Femur (tissue), 1 donor: Measurements from ENCODE around the gene WDR45B.
A peak's percentile ranks its signal among the peaks of the same experiment; 100 is the strongest.
"Not testable (repeated sequence)": the region's sequence is repeated elsewhere in the genome, so short reads cannot be mapped to it uniquely, and the experiment has no call there.

Experiments used
- DNase-seq: peaks from one replicate; pipeline ENCODE4 v3.0.0-alpha.2; 2017

The WDR45B gene

GRCh38 chr17:82655523-82655922 lies 7.3 kb upstream of the WDR45B start:
- DNase-seq: no peak

DNA sequence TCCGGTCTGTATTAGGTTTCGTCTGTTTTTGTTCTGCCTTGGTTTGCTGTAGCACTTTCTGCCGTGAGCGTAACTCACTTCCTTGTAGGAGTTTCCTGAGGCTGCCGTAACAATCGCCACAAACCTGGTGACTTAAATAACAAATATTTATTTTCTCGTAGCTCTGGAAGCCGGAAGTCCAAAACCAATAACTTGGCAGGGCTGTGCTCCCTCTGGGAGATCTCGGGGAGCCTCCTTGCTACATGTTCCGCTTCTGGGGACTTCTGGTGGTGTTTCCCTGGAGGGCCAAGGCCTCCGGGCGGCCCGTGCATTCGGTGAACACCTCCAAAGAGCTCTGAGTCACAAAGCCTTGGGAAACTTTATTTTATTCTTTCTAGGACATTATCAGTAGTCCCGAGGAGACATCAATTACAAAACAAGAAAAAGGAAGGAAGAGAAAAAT lies 6.8 kb upstream of the WDR45B start:
- DNase-seq: no peak

GRCh38 chr17:82654611-82655010 lies 6.4 kb upstream of the WDR45B start:
- not testable (repeated sequence) for DNase-seq

- no peak for DNase-seq
Measured at GRCh38 chr17:82653651-82654528, 5.6 kb upstream of the WDR45B start.

GRCh38 chr17:82650723-82651122 lies 2.5 kb upstream of the WDR45B start:
- no peak for DNase-seq

- DNase-seq: no peak
Measured at GRCh38 chr17:82649501-82650261, 1.4 kb upstream of the WDR45B start.

- no peak for DNase-seq
Measured at GRCh38 chr17:82648742-82649331, 593 bp upstream of the WDR45B start.

DNA sequence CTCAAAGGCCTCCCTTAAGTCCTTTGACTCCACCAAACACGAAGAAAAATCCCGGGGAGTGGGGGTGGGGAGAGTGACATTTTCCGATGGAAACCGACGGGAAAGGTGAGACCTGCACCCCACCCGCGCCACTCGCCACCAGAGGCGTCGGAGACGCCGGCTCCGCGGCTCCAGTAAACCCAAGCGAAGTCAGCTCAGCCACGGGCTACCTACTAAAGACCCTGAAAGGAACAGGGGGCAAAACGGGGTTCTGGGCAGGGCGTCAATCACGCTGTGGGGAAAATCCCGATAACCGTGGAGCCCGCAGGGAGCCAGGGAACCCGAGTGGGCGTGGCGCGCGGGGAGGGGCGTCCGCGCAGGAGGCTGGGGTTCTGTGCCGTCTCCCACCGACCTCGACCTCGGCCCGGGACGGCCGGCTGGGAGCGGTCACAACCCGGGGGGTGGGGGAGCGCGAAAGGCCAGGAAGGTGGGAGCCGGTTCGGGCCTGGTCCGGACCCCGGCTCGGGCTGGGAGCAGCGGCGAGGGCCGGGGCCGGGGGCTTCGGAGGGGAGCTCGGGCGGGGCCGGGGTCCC lies 565 bp downstream of the WDR45B start:
- peak; percentile 64 for DNase-seq

DNA sequence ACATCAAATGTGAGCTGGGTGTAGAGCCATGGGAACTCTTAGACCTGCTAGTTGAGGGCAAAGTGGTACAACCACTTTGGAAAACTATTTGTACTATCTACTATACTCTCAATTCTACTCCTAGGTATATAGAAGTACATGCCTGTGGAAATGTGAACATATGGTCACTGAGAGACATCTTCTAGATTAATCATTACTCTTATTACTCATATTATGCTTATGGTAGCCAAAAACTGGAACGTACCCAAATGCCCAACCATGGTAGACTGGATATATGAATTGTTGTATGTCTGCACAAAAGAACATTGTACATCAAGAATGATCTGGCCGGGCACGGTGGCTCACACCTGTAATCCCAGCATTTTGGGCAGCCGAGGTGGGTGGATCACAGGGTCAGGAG lies 2.7 kb downstream of the WDR45B start:
- no peak for DNase-seq

DNA sequence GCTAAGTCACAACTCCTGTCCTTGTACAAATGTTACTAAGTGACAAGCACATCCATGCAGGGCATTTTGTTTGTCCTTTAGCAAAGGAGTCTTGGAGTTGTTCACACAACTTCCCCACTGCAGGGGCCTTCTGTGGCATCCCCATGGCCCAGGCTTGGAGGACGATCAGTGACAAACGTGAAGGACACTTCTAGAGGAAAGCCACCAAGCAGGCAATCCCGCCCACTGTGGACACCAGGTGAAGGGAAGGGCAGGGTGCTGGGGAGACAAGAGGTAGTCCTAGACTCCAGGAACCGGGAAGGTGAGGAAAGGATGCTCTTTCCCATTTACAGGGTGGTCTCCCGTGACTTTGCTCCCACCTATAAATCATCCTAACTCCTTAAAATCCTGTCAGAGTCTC lies 4.1 kb downstream of the WDR45B start:
- DNase-seq: no peak

DNA sequence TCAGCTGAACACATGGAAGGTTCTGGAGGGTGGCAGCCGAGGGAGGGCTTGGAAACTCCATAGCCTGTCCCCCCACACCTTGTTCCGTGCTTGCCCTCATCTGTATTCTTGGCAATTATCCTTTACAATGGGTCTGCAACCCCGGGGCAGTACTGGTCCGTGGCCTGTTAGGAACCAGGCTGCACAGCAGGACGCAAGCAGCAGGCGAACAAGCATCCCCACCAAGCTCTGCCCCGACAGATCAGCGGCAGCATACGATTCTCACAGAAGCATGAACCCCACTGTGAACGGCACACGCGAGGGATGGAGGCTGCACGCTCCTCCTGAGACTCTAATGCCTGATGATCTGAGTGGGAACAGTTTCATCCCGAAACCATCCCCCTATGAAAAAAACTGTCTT lies 6.2 kb downstream of the WDR45B start:
- DNase-seq: no peak

DNA sequence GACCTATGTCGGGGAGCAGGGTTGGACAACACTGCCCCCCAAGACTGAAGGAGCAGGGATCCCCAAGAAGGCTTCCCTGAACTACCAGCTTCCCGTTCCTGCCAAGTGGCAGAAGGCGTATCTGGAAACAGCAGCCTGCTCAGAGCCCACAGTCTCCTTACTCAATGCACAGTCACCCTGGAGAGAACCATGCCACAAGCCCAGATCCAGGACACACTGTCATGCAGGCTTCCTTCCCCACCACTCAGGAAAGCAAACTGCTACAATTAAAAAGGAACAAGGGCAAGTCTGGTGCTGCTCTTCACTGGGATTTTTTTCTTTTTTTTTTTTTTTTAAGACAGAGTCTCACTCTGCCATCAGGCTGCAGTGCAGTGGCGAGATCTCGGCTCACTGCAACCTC lies 8.2 kb downstream of the WDR45B start:
- no peak for DNase-seq

GRCh38 chr17:82639628-82640027 lies 8.6 kb downstream of the WDR45B start:
- DNase-seq: no peak

GRCh38 chr17:82638183-82638773 lies 10.0 kb downstream of the WDR45B start:
- DNase-seq: no peak

DNA sequence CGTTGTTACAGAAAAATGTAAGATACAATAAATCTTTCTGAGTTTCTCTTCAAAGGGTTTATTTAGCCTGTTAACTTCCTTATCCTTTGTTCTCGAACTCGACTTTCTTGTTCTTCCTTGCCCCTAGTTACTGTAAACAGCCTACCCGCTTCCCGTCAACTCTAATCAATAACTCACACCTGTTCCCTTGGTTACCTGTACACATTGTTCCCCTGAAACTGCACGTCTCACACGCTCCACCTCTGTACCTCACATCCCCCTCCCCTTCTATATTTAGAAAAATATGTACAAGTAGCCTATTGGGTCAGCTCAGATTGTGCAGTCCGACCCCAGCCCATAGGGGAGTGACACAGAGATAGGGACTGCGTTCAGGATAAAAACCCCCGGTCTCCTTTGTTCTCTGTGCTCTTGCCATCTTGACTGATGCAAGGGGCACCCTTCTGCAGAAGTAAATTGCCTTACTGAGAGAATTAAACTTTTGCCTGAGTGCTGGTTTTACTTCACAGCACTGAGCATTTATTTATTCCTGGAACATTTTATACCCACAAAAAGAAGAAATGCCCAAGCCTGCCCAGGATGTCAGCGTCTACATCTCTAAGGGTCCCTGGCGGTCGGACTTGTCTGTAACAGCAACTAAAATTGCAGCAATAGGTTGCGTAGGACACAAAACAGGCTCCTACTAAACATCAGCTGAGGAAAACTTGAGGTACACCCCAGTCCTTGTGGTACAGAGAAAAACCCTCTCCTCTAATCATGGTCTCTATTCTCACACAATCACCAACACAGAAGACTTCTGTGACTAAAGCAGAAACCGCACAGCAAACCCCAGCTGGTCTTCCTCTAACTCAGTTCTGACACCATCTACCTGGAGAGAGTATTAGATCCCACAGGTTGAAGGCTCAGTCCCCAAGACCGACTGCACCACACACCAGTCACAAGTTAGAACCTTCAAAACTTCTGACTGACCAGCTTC lies 11.3 kb downstream of the WDR45B start:
- no peak for DNase-seq

- no peak for DNase-seq
Measured at GRCh38 chr17:82633343-82633742, 14.9 kb downstream of the WDR45B start.

GRCh38 chr17:82632451-82632850 lies 15.8 kb downstream of the WDR45B start:
- no peak for DNase-seq

GRCh38 chr17:82631544-82631943 lies 16.7 kb downstream of the WDR45B start:
- DNase-seq: no peak

DNA sequence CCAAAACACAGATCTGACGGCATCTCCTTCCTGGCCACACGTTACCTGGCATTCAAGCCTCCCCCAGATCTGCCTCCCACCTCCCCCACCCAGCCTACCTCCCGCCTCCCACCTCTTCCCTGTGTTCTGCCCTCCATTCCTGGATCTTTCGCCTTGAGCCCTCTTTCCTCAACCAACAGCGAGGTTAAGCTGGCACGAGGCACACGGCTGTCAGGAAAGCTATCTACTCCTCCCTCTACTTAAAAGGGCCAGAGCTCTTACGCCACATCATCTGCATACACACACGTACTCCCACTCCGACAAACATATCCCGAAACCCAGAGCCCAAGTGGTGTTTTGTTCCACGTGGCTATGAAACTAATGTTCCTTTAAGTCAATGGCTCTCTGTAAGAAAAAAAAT lies 18.0 kb downstream of the WDR45B start:
- DNase-seq: no peak

- no peak for DNase-seq
Measured at GRCh38 chr17:82629748-82630147, 18.5 kb downstream of the WDR45B start.

- no peak for DNase-seq
Measured at GRCh38 chr17:82627405-82627804, 20.8 kb downstream of the WDR45B start.

DNA sequence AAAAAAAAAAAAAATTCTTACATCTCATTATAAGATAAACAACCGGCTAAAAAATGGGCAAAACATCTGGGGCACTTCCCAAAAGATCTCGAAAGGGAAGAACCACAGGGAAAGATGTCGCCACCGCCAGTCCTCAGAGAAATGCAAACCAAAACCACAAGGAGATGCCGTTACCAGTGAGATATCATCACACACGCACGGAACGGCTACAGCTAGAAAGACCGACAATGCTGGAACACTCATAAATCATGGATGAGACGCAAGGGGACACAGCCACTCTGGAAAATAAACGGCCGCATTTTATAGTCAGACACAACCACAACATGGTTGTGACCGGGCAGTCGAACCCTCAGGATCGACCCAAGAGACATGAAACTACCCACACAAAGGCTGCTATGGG lies 24.5 kb downstream of the WDR45B start:
- no peak for DNase-seq
